NCI-H345 (cell line): ENCODE data around the gene DRAM1.
A peak's percentile ranks its signal among the peaks of the same experiment; 100 is the strongest.
"Not testable (repeated sequence)": the region's sequence is repeated elsewhere in the genome, so short reads cannot be mapped to it uniquely, and the experiment has no call there.

Source experiments
- DNase-seq: peaks from one replicate; lab custom pipeline; 2025; lab: John Stamatoyannopoulos, UW

The DRAM1 gene, protein sequence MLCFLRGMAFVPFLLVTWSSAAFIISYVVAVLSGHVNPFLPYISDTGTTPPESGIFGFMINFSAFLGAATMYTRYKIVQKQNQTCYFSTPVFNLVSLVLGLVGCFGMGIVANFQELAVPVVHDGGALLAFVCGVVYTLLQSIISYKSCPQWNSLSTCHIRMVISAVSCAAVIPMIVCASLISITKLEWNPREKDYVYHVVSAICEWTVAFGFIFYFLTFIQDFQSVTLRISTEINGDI

DNA sequence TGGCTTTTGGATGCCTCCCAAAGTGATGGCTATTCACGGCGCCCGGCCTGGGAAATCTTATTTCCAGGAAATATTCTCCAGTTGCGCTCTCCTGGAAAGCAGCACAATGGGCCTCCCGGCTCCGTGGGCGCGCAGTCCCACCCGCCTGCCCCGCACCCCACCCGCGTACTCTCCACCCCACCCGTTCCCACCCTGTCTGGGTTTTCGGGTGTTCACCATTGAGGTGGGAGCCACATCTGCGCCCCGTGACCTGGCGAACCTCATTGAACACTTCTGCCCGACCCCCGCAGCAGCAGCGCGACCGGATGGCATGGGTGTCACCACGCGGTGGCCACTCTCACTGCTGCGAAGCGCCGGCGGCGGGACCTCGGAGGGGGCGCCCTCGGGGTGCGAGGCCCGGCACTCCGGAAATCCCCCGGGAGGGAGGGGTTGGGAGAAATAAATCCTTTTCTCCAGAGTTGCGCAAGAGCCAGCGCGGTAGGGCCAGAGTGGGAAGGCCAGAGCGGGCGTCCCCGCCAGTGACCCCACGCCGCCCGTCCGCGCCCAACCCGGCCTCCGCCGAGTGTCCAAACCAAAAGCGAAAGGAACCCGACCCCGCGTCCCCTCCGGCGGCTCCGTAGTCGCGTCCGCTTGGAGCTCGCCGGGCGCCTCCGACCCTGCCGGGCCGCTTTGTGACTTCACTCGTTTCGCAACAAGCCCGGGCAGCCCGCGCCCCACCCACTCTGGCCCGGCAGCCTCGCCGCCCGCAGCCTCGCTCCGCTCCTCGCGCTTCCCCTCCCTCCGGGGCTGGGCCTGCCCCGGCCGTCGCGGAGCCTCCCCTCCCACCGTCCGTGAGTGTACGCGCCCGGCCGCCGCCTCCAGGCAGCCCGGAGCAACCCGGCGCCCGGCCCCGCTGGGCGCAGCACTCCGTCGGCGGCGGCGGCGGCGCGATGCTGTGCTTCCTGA, at the start of gene DRAM1:
Gene DRAM1 (plus strand): TSS at position 720 of the 945 bp plus-strand sequence. CDS start 210 bp downstream, at position 930.
- DNase-seq = peak; percentile 61

DNA sequence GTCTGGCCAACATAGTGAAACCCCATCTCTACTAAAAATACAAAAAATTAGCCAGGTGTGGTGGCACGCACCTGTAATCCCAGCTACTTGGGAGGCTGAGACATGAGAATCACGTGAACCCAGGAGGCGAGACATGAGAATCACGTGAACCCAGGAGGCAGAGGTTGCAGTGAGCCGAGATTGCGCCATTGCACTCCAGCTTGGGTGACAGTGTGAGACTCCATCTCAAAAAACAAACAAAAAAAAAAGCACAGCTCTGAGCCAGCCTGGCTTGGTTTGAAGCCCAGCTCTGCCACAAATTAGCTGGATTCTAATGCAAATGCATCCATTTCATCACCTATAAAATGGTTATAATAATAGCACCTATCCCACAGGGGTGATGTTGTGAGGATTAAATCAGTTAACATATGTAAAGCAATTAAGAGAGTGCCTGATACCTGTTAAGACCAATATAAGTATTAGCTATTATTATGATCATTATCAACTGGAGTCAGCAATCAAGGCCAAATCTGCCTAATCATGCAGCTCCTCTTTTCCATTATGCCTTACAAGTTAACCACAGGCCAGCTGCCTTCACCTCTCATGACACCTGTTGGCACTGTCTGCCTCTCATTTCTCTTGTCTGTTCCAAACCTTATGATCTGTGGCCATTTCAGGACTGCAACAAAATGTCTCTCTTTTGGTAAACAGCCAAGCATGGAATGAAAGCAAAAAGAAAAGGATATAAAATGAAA, 48.8 kb upstream of the DRAM1 start:
- no peak for DNase-seq

DNA sequence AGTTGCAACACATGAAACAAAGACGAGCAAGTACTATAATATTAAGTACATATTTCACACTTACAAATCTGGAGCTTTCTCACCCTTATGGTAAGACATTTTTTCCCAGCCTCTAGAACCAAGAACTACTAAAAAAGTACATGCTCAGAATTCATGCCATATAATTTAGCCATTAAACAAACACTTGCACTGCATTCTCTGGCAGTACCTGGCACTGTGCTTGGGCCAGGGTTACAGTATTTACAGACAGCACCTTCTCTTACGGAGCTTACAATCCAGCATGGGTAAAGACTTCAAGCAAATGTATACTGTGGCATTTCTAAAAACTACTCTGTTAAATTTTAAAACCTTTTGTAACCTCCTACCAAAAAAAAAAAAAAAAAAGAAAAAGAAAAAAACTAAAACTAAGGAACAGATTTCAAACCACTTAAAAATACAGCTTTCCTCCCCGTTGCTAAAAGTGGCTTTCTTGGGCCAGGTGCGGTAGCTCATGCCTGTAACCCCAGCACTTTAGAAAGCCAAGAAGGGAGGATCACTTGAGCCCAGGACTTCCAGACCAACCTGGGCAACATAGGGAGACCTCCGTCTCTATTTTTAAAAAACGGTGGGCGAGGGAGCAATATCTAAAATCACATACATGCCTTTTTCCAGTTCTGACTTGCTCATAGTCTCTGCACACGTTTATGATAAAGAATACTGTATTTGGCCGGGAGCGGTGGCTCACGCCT, 47.6 kb upstream of the DRAM1 start:
- DNase-seq = peak; percentile 30

GRCh38 chr12:101830367-101831325, 46.7 kb upstream of the DRAM1 start, which contains the start of gene GNPTAB:
Gene GNPTAB (minus strand): TSS chr12:101830959. CDS start chr12:101830675, 284 bp downstream.
- DNase-seq = peak; percentile 92

DNA sequence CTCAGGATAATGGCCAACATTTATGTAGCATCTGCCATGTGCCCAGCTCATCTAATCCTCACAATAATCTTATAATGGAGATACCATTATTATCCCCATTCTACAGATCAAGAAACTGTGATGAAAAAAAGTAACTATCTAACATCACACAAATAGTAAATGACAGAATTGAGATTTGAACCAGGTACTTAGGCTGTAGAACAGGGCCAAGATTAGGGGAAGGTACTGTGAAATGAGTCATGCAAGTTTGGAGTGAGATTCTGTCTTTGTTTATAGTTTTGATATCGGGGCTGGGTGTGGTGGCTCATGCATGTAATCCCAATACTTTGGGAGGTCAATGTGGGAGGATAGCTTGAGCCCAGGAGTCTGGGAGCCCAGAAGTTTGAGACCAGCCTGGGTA, 45.4 kb upstream of the DRAM1 start:
- no peak for DNase-seq

DNA sequence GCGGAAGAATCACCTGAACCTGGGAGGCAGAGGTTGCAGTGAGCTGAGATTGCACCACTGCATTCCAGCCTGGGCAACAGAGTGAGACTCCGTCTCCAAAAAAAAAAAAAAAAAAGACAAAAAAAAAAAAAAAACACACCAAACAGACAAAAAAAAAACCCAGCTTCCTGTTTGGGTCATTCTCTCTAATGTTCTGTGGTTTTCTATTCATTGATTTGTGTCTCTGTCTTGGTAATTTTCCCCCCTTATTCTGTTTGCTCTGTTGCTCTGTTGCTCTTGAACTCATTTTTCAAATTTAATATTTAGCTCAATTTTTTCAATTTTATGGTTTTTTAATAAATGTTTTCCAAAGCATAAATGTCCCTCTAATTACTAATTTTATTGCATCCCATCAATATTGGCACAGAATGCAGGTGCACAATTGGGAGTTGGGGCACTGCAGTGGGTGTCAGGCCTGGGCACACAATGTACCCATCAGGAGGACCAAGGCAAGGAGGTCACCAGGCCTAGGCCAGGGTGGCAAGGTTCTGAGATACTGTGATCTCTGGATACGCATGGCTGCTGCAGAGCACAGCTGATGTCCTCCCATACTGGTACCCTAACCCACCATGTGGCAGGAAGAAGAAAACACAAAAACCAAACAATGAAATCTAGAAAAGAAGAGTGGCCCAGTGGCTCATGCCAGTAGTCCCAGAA, 38.6 kb upstream of the DRAM1 start:
- DNase-seq = no peak

- peak; percentile 63 for DNase-seq
These were observed 37.8 kb upstream of the DRAM1 start for GRCh38 chr12:101839324-101840283.

GRCh38 chr12:101841069-101841468, 36.3 kb upstream of the DRAM1 start:
- no peak for DNase-seq

GRCh38 chr12:101845137-101845711, 32.2 kb upstream of the DRAM1 start:
- no peak for DNase-seq

- no peak for DNase-seq
These were observed 30.1 kb upstream of the DRAM1 start for GRCh38 chr12:101847325-101847724.

DNA sequence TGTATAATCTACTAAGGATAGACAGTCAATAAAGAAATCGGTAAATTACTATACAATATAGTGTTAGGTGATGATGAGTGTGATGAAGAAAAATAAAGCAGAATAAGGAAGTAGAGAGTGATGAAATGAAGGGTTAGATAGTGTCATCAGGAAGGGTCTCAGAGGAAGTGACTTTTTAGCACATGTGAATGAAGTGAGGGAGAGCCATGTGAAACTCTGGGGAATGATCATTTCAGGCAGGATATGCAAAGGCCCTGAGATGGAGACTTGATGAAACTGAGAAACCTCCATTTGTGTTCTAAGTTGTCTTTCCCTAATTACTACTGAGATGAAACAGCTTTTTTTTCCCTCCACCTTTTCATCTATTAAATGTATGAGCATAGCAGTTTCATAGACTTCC, 27.2 kb upstream of the DRAM1 start:
- DNase-seq = no peak

DNA sequence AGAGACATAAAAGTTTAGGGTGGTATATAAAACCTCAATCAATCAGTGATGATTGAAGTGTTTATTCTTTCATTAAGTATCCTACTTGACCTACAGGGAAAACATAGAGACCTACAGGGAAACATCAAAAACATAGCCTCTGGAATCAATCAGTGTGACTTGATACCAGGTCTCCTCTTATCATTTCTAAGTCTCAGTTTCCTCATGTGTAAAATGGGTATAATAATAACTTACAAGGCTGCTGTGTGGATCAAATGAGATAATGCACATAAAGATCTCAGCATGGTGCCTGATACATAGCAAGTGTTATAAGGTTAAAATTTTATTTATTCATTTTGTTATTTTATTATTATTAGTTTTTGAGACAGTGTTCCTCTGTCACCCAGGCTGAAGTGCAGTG, 24.4 kb upstream of the DRAM1 start:
- DNase-seq = no peak

GRCh38 chr12:101854747-101855146, 22.6 kb upstream of the DRAM1 start:
- DNase-seq = no peak

- DNase-seq = no peak
These were observed 22.0 kb upstream of the DRAM1 start for GRCh38 chr12:101855364-101855884.

GRCh38 chr12:101855976-101856375, 21.4 kb upstream of the DRAM1 start:
- DNase-seq = no peak

DNA sequence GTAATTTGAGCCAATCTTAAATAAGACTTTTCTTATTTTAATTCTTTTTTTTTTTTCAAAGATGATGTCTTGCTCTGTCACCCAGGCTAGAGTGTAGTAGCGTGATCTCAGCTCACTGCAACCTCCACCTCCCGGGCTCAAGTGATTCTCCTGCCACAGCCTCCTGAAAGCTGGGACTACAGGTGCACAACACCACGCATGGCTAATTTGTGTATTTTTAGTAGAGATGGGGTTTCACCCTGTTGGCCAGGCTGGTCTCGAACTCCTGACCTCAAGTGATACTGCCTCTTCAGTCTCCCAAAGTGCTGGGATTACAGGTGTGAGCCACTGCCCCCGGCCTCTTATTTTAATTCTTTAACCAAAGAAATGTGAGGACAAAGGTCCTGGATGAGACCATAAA, 20.8 kb upstream of the DRAM1 start:
- DNase-seq = not testable (repeated sequence)

DNA sequence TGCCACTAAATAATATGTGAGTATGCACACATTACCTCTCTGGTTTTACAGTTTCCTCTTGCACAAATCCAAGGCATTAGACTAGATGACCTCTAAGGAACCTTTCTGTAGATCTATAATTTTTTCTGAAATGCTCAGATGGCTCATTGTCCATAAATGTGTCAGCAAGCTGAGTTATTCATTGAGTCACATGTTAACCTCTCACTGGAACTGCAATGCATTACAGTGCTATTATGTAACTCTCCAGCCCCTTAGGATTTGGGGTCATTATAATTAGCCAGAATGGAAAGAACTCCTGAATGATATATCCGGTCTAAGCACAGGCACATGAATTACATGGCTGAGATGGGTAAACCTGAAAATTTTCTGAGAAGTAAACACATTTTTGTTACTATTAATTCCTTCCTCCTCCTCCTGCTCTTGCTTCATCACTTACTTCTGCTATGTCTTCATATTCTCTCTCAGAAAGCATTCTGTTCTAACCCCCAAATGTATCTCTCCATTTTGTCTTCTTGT, 20.3 kb upstream of the DRAM1 start:
- DNase-seq = no peak

DNA sequence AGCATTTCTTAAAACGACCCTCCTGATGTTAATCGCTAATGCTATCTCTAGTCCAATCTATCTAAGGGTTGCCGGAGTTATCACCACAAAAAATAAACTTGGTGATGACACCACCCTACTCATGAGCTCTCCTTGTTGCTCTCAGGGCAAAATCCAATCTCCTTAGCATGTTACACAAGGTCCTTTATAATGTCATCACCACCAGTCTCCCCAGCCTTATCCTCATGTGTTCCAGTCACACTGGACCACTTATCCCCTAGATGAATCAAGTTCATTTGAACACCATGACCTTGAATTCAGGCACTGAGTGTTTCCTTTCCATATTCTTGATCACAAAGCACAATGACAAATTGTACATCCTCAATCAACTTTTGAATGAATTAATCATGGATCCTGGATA, 19.0 kb upstream of the DRAM1 start:
- no peak for DNase-seq
